HG03060 (cell line): ENCODE data around the gene TMEM247.
"Not testable (repeated sequence)": the region's sequence is repeated elsewhere in the genome, so short reads cannot be mapped to it uniquely, and the experiment has no call there.

Experiments used
- ATAC-seq: cut with Tn5 transposase; IDR thresholded peaks from one replicate; pipeline ENCODE4 v1.9.1; 2021; ENCODE audit warnings: low read depth, moderate number of reproducible peaks; ENCODE audit not compliant: unreplicated experiment

TMEM247 gene

DNA sequence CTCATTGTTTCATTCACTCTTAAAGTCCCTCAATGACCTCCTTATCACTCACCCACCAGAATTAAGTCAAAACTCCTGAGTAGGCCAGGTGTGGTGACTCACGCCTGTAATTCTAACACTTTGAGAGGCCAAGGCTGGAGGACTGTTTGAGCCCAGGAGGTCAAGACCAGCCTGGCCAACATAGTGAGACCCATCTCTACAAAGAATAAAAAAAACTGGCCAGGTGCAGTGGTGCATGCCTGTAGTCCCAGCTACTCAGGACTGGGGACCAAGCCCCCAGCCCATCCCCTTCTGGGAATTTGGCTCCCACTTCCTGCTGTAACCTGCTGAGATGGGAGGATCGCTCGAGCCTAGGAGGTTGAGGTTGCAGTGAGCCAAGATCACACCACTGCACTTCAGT, 28.9 kb downstream of the TMEM247 start:
- ATAC-seq: no peak

DNA sequence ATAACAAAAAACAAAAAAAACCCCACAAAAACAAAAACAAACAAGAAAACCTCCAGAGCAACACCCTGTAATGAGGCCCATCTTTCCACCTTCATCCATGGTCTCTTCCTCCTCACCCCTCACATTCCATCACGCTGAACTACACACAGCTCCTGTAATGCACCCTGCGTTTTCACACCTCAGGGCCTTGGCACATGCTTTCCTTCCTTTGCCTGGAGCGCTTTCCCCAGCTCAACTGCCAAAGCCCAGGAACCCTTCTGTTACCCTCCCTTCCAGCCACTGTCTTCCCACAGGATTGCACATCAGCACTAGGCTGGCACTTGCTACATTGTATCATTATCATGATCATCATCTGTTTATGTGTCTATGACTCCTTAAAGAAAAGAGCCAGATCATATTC, 29.4 kb downstream of the TMEM247 start:
- no peak for ATAC-seq

DNA sequence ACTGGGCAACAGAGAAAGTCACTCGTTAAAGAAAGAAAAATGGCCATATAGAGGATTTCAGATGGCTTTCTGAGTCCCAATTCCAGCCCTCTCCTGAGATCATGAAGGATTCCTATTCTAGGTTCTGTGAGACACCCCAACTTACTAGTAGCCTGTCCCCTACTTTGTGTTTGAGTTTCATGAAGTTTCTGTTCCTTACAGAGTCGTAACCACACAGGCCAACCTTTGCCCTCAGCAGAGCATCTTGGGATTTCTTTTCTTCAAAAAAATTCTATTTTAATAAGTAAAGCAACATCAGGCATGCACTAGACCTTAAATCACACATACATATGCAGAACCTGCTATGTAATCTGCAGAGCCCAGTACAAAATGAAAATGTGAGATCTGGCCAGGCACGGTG, 30.4 kb downstream of the TMEM247 start:
- ATAC-seq: no peak

DNA sequence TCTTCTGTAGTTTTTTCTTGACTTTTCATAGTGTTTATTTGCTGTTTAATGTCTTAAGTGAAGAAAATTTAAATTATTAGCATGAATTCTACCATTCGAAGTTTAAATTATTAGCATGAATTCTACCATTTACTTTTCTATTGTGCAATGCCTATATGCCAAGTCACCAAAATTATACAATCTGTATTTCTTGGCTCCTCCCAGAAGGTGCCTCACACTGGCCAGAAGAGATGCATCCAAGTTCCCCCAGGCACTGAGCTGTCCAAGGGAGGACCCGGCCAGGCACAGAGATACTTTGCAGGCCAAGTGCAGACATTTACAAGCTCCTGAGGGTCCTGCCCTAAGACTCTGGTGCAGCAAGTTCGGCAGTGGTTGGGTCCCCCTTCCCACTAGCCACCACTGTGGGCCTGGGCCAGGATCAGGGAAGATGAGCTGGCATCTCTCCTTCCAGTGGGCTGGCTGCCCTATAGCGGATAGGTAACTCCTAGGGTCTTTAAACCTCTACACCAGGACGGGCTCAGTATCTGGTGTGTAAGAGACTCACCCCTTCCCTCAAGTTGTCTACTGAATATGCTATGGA, 31.3 kb downstream of the TMEM247 start:
- ATAC-seq: no peak

DNA sequence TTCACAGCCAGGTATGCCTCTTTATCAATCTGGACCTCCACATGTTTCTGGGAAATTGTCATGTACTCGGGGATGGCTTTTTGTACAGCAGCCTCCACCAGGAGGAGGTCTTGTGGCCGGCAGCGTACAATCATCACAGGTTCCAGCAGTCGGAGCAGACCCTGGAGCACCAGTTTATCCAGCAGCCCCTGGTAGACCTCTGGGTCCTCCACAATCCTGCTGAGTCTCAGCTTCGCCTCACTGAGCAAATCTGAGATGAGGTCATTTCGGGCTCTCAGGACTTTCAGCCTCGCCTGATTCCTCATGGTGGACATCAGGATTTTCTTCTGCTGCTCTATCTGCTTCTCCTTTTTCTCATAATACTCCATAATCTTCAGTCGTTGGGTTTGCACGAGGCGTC, 32.8 kb downstream of the TMEM247 start:
- no peak for ATAC-seq

- ATAC-seq: no peak
Measured at GRCh38 chr2:46514738-46515137, 35.4 kb downstream of the TMEM247 start.

GRCh38 chr2:46517485-46517884, 38.1 kb downstream of the TMEM247 start:
- ATAC-seq: no peak

- ATAC-seq: no peak
Measured at GRCh38 chr2:46518861-46519260, 39.5 kb downstream of the TMEM247 start.

- ATAC-seq: no peak
Measured at GRCh38 chr2:46519265-46519664, 39.9 kb downstream of the TMEM247 start.

GRCh38 chr2:46520130-46520711, 40.9 kb downstream of the TMEM247 start:
- ATAC-seq: no peak

DNA sequence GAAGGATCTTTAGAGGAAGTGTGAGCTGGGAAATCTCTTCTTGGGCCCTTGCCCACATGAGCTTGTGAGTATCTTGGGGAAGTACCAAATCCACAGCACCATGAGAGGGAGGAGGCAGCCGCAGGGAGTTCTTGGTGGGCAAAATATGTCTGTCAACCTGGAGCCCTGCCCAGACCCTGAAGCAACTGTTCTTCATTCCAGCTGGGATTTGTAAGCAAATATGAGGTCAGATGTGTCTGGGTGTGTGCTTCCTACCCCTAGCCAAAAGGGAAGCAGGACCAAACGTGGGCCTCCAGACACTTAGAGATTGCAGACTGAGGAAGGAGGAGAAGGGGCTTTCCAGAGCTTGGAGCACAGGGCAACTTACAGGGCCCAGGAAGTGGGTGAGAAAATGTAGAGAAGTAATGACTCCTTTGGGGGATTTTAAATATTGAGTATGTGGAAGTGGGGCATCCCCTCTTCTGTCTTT, 41.9 kb downstream of the TMEM247 start:
- no peak for ATAC-seq

GRCh38 chr2:46522385-46522784, 43.0 kb downstream of the TMEM247 start:
- not testable (repeated sequence) for ATAC-seq

- ATAC-seq: no peak
Measured at GRCh38 chr2:46525522-46526155, 46.3 kb downstream of the TMEM247 start.

DNA sequence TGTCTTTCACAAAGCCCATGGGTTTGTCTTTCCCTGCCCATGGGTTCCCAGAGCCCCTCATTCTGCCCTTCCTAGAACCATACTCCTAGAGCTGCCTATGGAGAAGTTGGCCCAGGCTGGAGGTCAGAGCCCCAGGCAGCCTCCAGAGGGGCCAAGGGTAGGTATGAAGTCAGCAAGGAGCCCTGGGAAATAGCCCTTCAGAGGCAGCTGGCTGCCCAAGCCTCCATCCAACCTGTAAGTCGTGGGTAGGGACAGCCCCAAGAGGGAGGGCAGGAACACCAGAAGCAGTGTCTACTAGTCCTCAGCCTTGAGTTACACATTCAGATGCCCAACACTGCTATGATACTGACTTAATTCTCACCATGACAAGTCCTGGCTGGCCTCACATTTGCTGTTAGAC, 49.5 kb downstream of the TMEM247 start:
- ATAC-seq: no peak

GRCh38 chr2:46530639-46531038, 51.3 kb downstream of the TMEM247 start:
- no peak for ATAC-seq

DNA sequence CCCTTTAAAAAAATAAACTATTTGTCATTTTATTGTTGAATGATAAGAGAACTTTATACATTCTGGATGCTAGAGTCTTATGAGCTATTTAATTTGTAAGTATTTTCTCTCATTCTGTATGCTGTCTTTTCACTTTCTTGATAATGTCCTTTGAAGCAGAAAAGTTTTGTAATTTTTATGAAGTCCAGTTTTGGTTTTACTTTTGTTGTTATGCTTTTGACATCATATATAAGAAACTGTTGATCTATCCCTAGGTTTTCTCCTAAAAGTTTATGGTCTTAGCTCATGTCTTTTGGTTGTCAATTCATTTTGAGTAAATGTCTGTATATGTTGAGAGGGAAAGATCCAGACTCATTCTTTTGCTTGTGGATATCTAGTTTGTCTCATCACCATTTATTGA, 52.5 kb downstream of the TMEM247 start:
- no peak for ATAC-seq
